Measurements from ENCODE around the gene GNG8. TPM values are rescaled to one million over a fixed set of nuclear protein-coding genes. Genes with fewer than 3 reads are reported as not detected.

Gene GNG8
- total and polyA plus RNA-seq, 9 of the 15 experiments (the other 6 are each of a cell fraction or from before 2014, with no cell fraction given), result 1.3 TPM; not detected in 8

GRCh38 chr19:46654621-46655152, 18.7 kb upstream of the GNG8 start (continued):
- TF ChIP-seq MGA (IDR thresholded peaks at IDR 0.05) (no peak), RBM39 (optimal IDR thresholded peaks at IDR 0.05; ENCODE audit: low read depth, low read length) (no peak), NCOA2 (IDR thresholded peaks at IDR 0.05; ENCODE audit: partially characterized antibody in 2 of 2) (no peak), BCLAF1 (IDR thresholded peaks at IDR 0.05; ENCODE audit: borderline replicate concordance in 1 of 2, control insufficient read depth in 1 of 2, low read depth in 2 of 2, low read length in 1 of 2) (no peak), CREB3L1 (IDR thresholded peaks at IDR 0.05; ENCODE audit: borderline replicate concordance, low read depth) (no peak)

Measured in K562 (cell line).